Trophoblast cell (in vitro differentiated cells and primary cell): ENCODE data around the gene MUC5B.

Experiments used
- DNase-seq, 2 donors: peaks; one replicate each; pipeline ENCODE4 v3.0.0-alpha.2; 2016
- H2AFZ ChIP-seq: 2 replicates; pipeline ENCODE4 v1.6.1; 2013; ENCODE audit warnings: low read length, moderate library complexity, mild to moderate bottlenecking; ENCODE audit not compliant: insufficient read depth, poor library complexity
- H2AK5ac ChIP-seq: 2 replicates; pipeline ENCODE4 v1.6.1; 2013; ENCODE audit warnings: mild to moderate bottlenecking, low read length
- H2BK120ac ChIP-seq: 2 replicates; pipeline ENCODE4 v1.6.1; 2013; ENCODE audit warnings: low read length, mild to moderate bottlenecking, moderate library complexity; ENCODE audit not compliant: insufficient read depth, poor library complexity
- H2BK12ac ChIP-seq: 2 replicates; pipeline ENCODE4 v1.6.1; 2013; ENCODE audit warnings: mild to moderate bottlenecking, low read length, moderate library complexity
- H2BK5ac ChIP-seq: 2 replicates; pipeline ENCODE4 v1.6.1; 2013; ENCODE audit warnings: low read length, low read depth, moderate library complexity, mild to moderate bottlenecking; ENCODE audit not compliant: poor library complexity
- H3K14ac ChIP-seq: 2 replicates; pipeline ENCODE4 v1.6.1; 2013; ENCODE audit warnings: mild to moderate bottlenecking, low read length
- H3K18ac ChIP-seq: 2 replicates; pipeline ENCODE4 v1.6.1; 2013; ENCODE audit warnings: mild to moderate bottlenecking, low read length
- H3K23ac ChIP-seq: 2 replicates; pipeline ENCODE4 v1.6.1; 2013; ENCODE audit warnings: low read length
- H3K27ac ChIP-seq: 2 replicates; pipeline ENCODE4 v1.5.1; 2013; ENCODE audit warnings: low read depth, mild to moderate bottlenecking, inconsistent platforms, low read length, moderate library complexity
- H3K27me3 ChIP-seq: 2 replicates; pipeline ENCODE4 v1.6.1; 2013; ENCODE audit warnings: inconsistent platforms, mild to moderate bottlenecking, low read length, moderate library complexity; ENCODE audit not compliant: insufficient read depth
- H3K36me3 ChIP-seq, 2 experiments: 1 replicate in 1 of 2; 2 replicates in 1 of 2; pipeline ENCODE4 v1.6.1; 2013; ENCODE audit warnings: low read length in 2 of 2, mild to moderate bottlenecking in 2 of 2, moderate library complexity in 1 of 2; ENCODE audit not compliant: insufficient read depth in 2 of 2, control insufficient read depth in 1 of 2
- H3K4ac ChIP-seq: 2 replicates; pipeline ENCODE4 v1.6.1; 2013; ENCODE audit warnings: low read depth, mild to moderate bottlenecking, low read length, moderate library complexity
- H3K4me1 ChIP-seq, 2 experiments: 1 replicate in 1 of 2; 2 replicates in 1 of 2; pipeline ENCODE4 v1.6.1; 2013; ENCODE audit warnings: low read length in 2 of 2, mild to moderate bottlenecking in 2 of 2, moderate library complexity in 1 of 2; ENCODE audit not compliant: insufficient read depth in 2 of 2, control insufficient read depth in 1 of 2
- H3K4me2 ChIP-seq: 2 replicates; pipeline ENCODE4 v1.6.1; 2013; ENCODE audit warnings: inconsistent platforms, mild to moderate bottlenecking, low read length, moderate library complexity
- H3K4me3 ChIP-seq: 2 replicates; pipeline ENCODE4 v1.5.1; 2013; ENCODE audit warnings: mild to moderate bottlenecking, low read depth, low read length, inconsistent platforms
- H3K79me1 ChIP-seq: one replicate; pipeline ENCODE4 v1.6.1; 2013; ENCODE audit warnings: low read length
- H3K79me2 ChIP-seq: 2 replicates; pipeline ENCODE4 v1.6.1; 2013; ENCODE audit warnings: low read length, mild to moderate bottlenecking; ENCODE audit not compliant: control insufficient read depth, insufficient read depth, poor library complexity
- H3K9ac ChIP-seq: 2 replicates; pipeline ENCODE4 v1.6.1; 2013; ENCODE audit warnings: mild to moderate bottlenecking, low read length
- H3K9me3 ChIP-seq: 2 replicates; pipeline ENCODE4 v1.6.1; 2013; ENCODE audit warnings: low read depth, mild to moderate bottlenecking, control low read depth, inconsistent platforms, low read length; ENCODE audit not compliant: insufficient read depth
- H4K12ac ChIP-seq: 2 replicates; pipeline ENCODE4 v1.6.1; 2013; ENCODE audit warnings: low read depth, mild to moderate bottlenecking, low read length, moderate library complexity
- H4K8ac ChIP-seq: 2 replicates; pipeline ENCODE4 v1.6.1; 2013; ENCODE audit warnings: low read depth, mild to moderate bottlenecking, low read length, moderate library complexity
- H4K91ac ChIP-seq: one replicate; pipeline ENCODE4 v1.6.1; 2013; ENCODE audit warnings: low read depth, mild to moderate bottlenecking, low read length, moderate library complexity
- WGBS: extraction: QIAGEN DNeasy Blood & Tissue Kit; methylation state at CpG from one replicate; pipeline ENCODE4 v1.1.7; 2013; ENCODE audit warnings: missing lambda C conversion rate; ENCODE audit not compliant: insufficient read length, insufficient coverage; ENCODE audit errors: extremely low coverage; 5-methylcytosine and 5-hydroxymethylcytosine counted together

MUC5B gene

GRCh38 chr11:1281974-1282365 lies 59.1 kb downstream of the MUC5B start:
- Histone ChIP-seq H3K27me3 (no peaks in the 10 kb centered on the region), H2BK12ac (no peak overlapping the region), H3K9me3 (peaks cover 7% of the 10 kb centered on the region), H3K23ac (no peak overlapping the region), H3K4me1 (no peaks in the 10 kb centered on the region), H3K79me2 (no peaks in the 10 kb centered on the region), H4K12ac (no peak overlapping the region), H2AFZ (no peak overlapping the region), H3K18ac (no peak overlapping the region), H3K27ac (no peak overlapping the region), H3K9ac (no peak overlapping the region), H3K14ac (no peak overlapping the region), H3K4me3 (no peak overlapping the region), H3K4ac (no peak overlapping the region), H4K8ac (no peak overlapping the region), H3K79me1 (no peaks in the 10 kb centered on the region), H4K91ac (no peak overlapping the region), H3K4me2 (no peak overlapping the region), H2BK5ac (no peak overlapping the region), H2AK5ac (no peak overlapping the region), H2BK120ac (no peak overlapping the region), H3K36me3 (peaks cover 72 to 77% of the 10 kb centered on the region in 2 experiments)
- no peak for DNase-seq
- no CpG with 5 or more reads among the region's 3 CpGs for WGBS

DNA sequence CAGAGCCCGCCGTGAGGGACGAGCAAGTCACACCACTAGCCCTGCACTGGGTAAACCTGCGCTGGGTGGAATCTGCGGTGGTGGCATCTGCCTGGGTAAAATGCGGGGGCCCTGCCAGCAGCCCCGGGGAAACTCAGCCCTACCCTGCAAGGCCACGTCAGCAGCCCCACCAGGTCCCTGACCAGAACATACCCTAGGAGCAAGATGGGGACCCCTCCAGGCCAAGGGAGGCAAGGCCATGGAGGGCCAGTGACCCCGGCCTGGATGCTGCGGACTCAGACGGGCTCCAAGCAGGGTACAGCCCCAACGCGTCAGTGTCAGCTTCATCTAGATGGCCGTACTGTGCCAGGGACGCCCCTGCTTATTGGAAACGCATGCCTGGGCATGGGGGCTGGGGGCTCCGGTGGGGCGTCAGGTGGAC lies 60.2 kb downstream of the MUC5B start:
- no CpG with 5 or more reads among the region's 18 CpGs for WGBS

DNA sequence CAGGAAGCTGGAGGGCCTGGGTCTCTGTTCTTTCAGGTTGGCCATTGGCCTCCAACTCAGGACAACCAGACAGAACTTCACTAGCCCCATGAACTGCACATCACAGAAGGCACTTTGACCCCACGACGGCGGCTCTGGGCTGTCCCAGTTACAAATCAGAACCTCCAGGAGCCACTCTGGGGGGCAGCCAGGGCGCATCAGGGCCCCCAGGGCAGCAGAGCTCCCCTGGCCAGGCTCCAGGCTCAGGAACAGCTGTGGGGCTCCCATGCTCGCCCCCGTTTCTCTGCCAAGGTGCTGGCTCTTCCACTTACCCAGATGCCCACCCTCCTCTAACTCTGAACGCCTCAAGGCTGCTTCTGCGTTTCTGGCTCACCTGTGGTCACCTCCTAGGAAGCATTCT lies 61.0 kb downstream of the MUC5B start:
- no peak overlapping the region for H3K4ac ChIP-seq
- no peak overlapping the region for H2BK5ac ChIP-seq

More for the DNA sequence above, 60.2 kb downstream of the MUC5B start:
- Histone ChIP-seq H3K4ac (no peak overlapping the region), H3K9ac (no peak overlapping the region), H3K27me3 (no peaks in the 10 kb centered on the region), H2BK120ac (no peak overlapping the region), H3K4me3 (no peak overlapping the region), H3K27ac (no peak overlapping the region), H2AK5ac (no peak overlapping the region), H2AFZ (no peak overlapping the region), H2BK5ac (no peak overlapping the region), H3K79me2 (no peaks in the 10 kb centered on the region), H3K36me3 (peaks cover 71 to 77% of the 10 kb centered on the region in 2 experiments), H4K8ac (no peak overlapping the region), H3K9me3 (peaks cover 7% of the 10 kb centered on the region), H3K18ac (no peak overlapping the region), H3K4me1 (no peaks in the 10 kb centered on the region), H3K79me1 (no peaks in the 10 kb centered on the region), H3K14ac (no peak overlapping the region), H4K91ac (no peak overlapping the region), H2BK12ac (no peak overlapping the region), H4K12ac (no peak overlapping the region), H3K23ac (no peak overlapping the region), H3K4me2 (no peak overlapping the region)
- no peak for DNase-seq

DNA sequence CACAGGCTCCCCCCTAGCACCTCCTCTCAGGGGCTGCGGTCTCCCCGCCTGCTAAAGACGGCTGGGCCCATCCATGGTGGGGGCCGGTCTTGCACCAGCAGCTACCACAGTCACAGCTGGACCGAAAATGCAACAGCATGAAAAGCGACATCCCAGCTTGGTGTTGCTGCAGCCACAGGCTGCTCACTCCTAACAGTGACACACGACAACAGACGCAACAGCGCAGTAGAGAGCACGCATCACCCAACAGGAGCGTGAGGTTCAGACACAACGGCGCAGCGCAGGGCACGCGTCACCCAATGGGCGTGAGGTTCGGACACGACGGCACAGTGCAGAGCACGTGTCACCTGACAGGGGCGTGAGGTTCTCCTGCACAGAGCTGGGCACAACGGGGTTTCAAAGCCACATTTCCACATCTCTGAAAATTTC lies 62.5 kb downstream of the MUC5B start:
- no peaks in the 10 kb centered on the region for H3K27me3 ChIP-seq
- H3K4me2 ChIP-seq = no peak overlapping the region
- H3K4me1 ChIP-seq = no peaks in the 10 kb centered on the region
- H3K4ac ChIP-seq = no peak overlapping the region
- no peak overlapping the region for H2BK5ac ChIP-seq
- H2AK5ac ChIP-seq = no peak overlapping the region
- no peak overlapping the region for H2BK12ac ChIP-seq
- DNase-seq = no peak
- no peaks in the 10 kb centered on the region for H3K79me1 ChIP-seq
- no peak overlapping the region for H4K12ac ChIP-seq
- no peak overlapping the region for H4K91ac ChIP-seq
- no peak overlapping the region for H3K14ac ChIP-seq
- no peak overlapping the region for H3K23ac ChIP-seq
- no peak overlapping the region for H2AFZ ChIP-seq
- H3K9ac ChIP-seq = no peak overlapping the region
- H2BK120ac ChIP-seq = no peak overlapping the region
- no peak overlapping the region for H3K18ac ChIP-seq
- H4K8ac ChIP-seq = no peak overlapping the region
- H3K27ac ChIP-seq = no peak overlapping the region
- H3K4me3 ChIP-seq = no peak overlapping the region
- H3K79me2 ChIP-seq = no peaks in the 10 kb centered on the region
- peaks cover 9% of the 10 kb centered on the region for H3K9me3 ChIP-seq
- peaks cover 79 to 80% of the 10 kb centered on the region in 2 experiments for H3K36me3 ChIP-seq
- no CpG with 5 or more reads among the region's 23 CpGs for WGBS

More for the DNA sequence above, 61.0 kb downstream of the MUC5B start:
- no peak overlapping the region for H3K23ac ChIP-seq
- H2AFZ ChIP-seq = no peak overlapping the region
- no peak for DNase-seq
- no peaks in the 10 kb centered on the region for H3K79me2 ChIP-seq
- H3K18ac ChIP-seq = no peak overlapping the region
- H3K4me1 ChIP-seq = no peaks in the 10 kb centered on the region
- H2BK12ac ChIP-seq = no peak overlapping the region
- no peak overlapping the region for H2BK120ac ChIP-seq
- no peak overlapping the region for H3K4me2 ChIP-seq
- no peak overlapping the region for H4K91ac ChIP-seq
- no peak overlapping the region for H2AK5ac ChIP-seq
- H4K8ac ChIP-seq = no peak overlapping the region
- H3K4me3 ChIP-seq = no peak overlapping the region
- no CpG with 5 or more reads among the region's 8 CpGs for WGBS
- H3K79me1 ChIP-seq = no peaks in the 10 kb centered on the region
- no peak overlapping the region for H3K14ac ChIP-seq
- H3K27me3 ChIP-seq = no peaks in the 10 kb centered on the region
- no peak overlapping the region for H3K27ac ChIP-seq
- peaks cover 9% of the 10 kb centered on the region for H3K9me3 ChIP-seq
- no peak overlapping the region for H4K12ac ChIP-seq
- peaks cover 78 to 79% of the 10 kb centered on the region in 2 experiments for H3K36me3 ChIP-seq
- H3K9ac ChIP-seq = no peak overlapping the region
